ENCODE measurements around the gene GCC2. TPM values are rescaled to one million over a fixed set of nuclear protein-coding genes. Genes with fewer than 3 reads are reported as not detected.

Gene GCC2
- total and polyA plus RNA-seq, 2 donors (not counting 3 experiments of a cell fraction or from before 2014, with no cell fraction given): 4.1 to 38.7 TPM

DNA sequence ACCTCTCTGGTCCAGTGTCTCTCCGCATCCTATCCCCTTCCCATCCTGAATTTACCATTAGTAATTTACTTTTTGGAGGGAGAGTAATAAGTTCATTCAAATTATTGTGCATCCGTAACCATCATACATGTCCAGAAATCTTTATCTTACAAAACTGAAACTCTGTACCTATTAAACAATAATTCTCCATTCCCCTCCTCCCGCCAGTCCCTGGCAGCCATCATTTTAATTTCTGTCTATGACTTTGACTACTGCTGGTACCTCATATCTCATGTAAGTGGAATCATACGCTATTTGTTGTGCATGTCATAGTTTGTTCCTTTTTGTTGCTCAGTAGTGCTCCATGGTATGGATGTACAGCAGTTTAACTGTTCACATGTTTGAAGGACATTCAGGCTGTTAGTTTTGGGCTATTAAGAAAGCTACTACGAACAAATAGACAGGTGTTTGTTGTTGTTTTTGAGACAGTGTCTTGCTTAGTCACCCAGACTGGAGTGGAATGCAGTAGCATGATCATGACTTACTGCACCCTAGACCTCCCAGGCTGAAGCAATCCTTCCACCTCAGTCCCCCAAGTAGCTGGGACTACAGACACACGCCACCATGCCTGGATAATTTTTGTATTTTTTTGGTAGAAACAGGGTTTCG is 87.3 kb downstream of the GCC2 start:
- intact Hi-C loops (cut with micrococcal nuclease) (loop anchor here (5.0 kb wide), 1 partner anchor 101 kb away; no protein-coding TSS in a partner anchor), dilution Hi-C loops (cut with MboI; ENCODE audit: extremely low pct_ligation_motif_present, low sequenced_read_pairs) (no loop called here)
- peak overlapping the region; percentile 73 for H3K4me2 ChIP-seq (ENCODE audit: insufficient read depth, low read length)
- ChIA-PET CTCF (interaction anchor here (1.2 to 3.4 kb wide), 5 partner anchors 13 to 50 kb away, joined by 3 to 37 read pairs (median 5); no protein-coding TSS in a partner anchor), POLR2A (no interaction called here)
- DNase-seq (ENCODE audit: low read depth, low spot score) (no peak), FAIRE-seq (no peak)
- no peaks in the 10 kb centered on the region for H3K27me3 ChIP-seq (ENCODE audit: control insufficient read depth in 2 of 2, insufficient read depth in 2 of 2, low read length in 2 of 2)
- H3K9me1 ChIP-seq (replicated peaks; ENCODE audit: control insufficient read depth, extremely low read depth, insufficient read depth, low read length): no peaks in the 10 kb centered on the region
- peaks cover 19% of the 10 kb centered on the region for H3K4me1 ChIP-seq (ENCODE audit: control insufficient read depth, extremely low read depth, insufficient read depth, low read length)
- peaks cover 58% of the 10 kb centered on the region for H3K79me2 ChIP-seq (ENCODE audit: control insufficient read depth, insufficient read depth, low read length)
- H3K9ac ChIP-seq (replicated peaks; ENCODE audit: extremely low read depth, insufficient read depth, low read length): no peak overlapping the region
- H3K27ac ChIP-seq (ENCODE audit: insufficient read depth, low read depth, low read length): no peak overlapping the region
- H3K4me3 ChIP-seq (replicated peaks in 1 of 3; ENCODE audit: insufficient read depth in 1 of 3, low read depth in 1 of 3, low read length in 3 of 3): peak overlapping the region in 1 of 3 experiments; percentile 84
- no peaks in the 10 kb centered on the region for H3K36me3 ChIP-seq (ENCODE audit: control insufficient read depth in 2 of 2, extremely low read depth in 1 of 2, insufficient read depth in 2 of 2, low read length in 2 of 2)
- H4K20me1 ChIP-seq (replicated peaks; ENCODE audit: control insufficient read depth, extremely low read depth, insufficient read depth, low read length): no peaks in the 10 kb centered on the region
- BruUV-seq (replicated peaks): no TSS peak
- H2AFZ ChIP-seq (ENCODE audit: low read depth, low read length): no peak overlapping the region
- no peaks in the 10 kb centered on the region for H3K9me3 ChIP-seq (replicated peaks; ENCODE audit: control insufficient read depth, insufficient read depth, low read length)
- TF ChIP-seq, protein P1, sequence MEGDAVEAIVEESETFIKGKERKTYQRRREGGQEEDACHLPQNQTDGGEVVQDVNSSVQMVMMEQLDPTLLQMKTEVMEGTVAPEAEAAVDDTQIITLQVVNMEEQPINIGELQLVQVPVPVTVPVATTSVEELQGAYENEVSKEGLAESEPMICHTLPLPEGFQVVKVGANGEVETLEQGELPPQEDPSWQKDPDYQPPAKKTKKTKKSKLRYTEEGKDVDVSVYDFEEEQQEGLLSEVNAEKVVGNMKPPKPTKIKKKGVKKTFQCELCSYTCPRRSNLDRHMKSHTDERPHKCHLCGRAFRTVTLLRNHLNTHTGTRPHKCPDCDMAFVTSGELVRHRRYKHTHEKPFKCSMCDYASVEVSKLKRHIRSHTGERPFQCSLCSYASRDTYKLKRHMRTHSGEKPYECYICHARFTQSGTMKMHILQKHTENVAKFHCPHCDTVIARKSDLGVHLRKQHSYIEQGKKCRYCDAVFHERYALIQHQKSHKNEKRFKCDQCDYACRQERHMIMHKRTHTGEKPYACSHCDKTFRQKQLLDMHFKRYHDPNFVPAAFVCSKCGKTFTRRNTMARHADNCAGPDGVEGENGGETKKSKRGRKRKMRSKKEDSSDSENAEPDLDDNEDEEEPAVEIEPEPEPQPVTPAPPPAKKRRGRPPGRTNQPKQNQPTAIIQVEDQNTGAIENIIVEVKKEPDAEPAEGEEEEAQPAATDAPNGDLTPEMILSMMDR (IDR thresholded peaks at IDR 0.05; ENCODE audit: extremely low read depth in 1 of 2, insufficient read depth in 1 of 2, low read depth in 1 of 2, low read length in 2 of 2): no peak
- TF ChIP-seq POLR2A (IDR thresholded peaks at IDR 0.05; ENCODE audit: low read depth, low read length): no peak
- TF ChIP-seq EZH2 (IDR thresholded peaks at IDR 0.05; ENCODE audit: borderline replicate concordance, low read depth, low read length, severe bottlenecking): no peak
- TF ChIP-seq POLR2AphosphoS5 (IDR thresholded peaks at IDR 0.05; ENCODE audit: insufficient read depth, low read depth, low read length): no peak
- no peak for TF ChIP-seq MYC (IDR thresholded peaks at IDR 0.05; ENCODE audit: low read depth, low read length)
- TF ChIP-seq GATA2 (IDR thresholded peaks at IDR 0.05; ENCODE audit: insufficient read depth, insufficient read length, low read depth, low read length): no peak
- no peak for TF ChIP-seq JUN (IDR thresholded peaks at IDR 0.05; ENCODE audit: borderline replicate concordance, insufficient read depth, insufficient read length, low read depth)
- TF ChIP-seq FOS (IDR thresholded peaks at IDR 0.05; ENCODE audit: borderline replicate concordance, insufficient read depth, low read length): no peak
- TF ChIP-seq, protein P2, sequence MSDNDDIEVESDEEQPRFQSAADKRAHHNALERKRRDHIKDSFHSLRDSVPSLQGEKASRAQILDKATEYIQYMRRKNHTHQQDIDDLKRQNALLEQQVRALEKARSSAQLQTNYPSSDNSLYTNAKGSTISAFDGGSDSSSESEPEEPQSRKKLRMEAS (IDR thresholded peaks at IDR 0.05; ENCODE audit: insufficient read depth, insufficient read length): no peak
